ENCODE results near the gene SPRR2A.
"Not testable (repeated sequence)": the region's sequence is repeated elsewhere in the genome, so short reads cannot be mapped to it uniquely, and the experiment has no call there.

- TF ChIP-seq POLR2AphosphoS5 (IDR thresholded peaks at IDR 0.05; ENCODE audit: borderline replicate concordance, low read depth, low read length); EZH2 (IDR thresholded peaks at IDR 0.05): not testable (repeated sequence)
Observed at GRCh38 chr1:153011235-153011758, 46.0 kb downstream of the SPRR2A start.
